Epithelial cell of proximal tubule (primary cell): Measurements from ENCODE around the gene BBS9. TPM values are rescaled to one million over a fixed set of nuclear protein-coding genes. Genes with fewer than 3 reads are reported as not detected.

Source experiments
- DNase-seq: peaks from one replicate; pipeline ENCODE4 v3.0.0-alpha.2; 2011; ENCODE audit warnings: low read depth
- H3K4me3 ChIP-seq: 2 replicates; pipeline ENCODE4 v1.5.1; 2011; ENCODE audit warnings: low read depth, mild to moderate bottlenecking, low read length
- total RNA-seq: library from RNA; depleted of rRNA; stranded (reverse); fragments of >200 nt; gene quantifications from 2 replicates; pipeline ENCODE4 v1.2.3, GENCODE V29; 2015
- TF ChIP-seq, protein P1 (sequence below): conservative IDR thresholded peaks from 2 replicates; pipeline ENCODE4 v1.5.1; 2012; ENCODE audit warnings: low read depth, mild to moderate bottlenecking, low read length

BBS9 gene
- total RNA-seq, 1 donor from 2014 or later, result 4.4 TPM

GRCh38 chr7:33357846-33358245 is 228.5 kb downstream of the BBS9 start:
- TF ChIP-seq, protein P1, sequence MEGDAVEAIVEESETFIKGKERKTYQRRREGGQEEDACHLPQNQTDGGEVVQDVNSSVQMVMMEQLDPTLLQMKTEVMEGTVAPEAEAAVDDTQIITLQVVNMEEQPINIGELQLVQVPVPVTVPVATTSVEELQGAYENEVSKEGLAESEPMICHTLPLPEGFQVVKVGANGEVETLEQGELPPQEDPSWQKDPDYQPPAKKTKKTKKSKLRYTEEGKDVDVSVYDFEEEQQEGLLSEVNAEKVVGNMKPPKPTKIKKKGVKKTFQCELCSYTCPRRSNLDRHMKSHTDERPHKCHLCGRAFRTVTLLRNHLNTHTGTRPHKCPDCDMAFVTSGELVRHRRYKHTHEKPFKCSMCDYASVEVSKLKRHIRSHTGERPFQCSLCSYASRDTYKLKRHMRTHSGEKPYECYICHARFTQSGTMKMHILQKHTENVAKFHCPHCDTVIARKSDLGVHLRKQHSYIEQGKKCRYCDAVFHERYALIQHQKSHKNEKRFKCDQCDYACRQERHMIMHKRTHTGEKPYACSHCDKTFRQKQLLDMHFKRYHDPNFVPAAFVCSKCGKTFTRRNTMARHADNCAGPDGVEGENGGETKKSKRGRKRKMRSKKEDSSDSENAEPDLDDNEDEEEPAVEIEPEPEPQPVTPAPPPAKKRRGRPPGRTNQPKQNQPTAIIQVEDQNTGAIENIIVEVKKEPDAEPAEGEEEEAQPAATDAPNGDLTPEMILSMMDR, result no peak
- DNase-seq, result no peak
- no peak overlapping the region for H3K4me3 ChIP-seq

- no peak overlapping the region for H3K4me3 ChIP-seq
- TF ChIP-seq, protein P1, result no peak
- no peak for DNase-seq
Measured at GRCh38 chr7:33369888-33370287, 240.5 kb downstream of the BBS9 start.

DNA sequence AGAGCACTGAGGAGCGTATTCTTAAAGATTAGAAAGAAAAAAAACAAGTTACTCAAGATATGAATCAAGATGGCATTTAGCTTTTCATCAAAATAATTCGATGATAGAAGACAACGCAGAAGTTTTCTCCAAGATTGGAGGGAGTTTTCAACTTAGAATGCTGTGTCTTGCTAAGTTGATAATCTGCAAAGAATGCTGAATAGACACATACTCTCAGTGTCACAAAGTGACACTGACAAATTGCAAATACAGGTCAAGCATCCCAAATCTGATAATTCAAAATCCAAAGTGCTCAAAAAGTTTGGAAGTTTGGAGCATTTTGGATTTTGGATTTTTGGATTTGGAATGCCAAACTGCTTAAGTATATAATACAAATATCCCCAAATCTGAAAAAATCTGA is 243.8 kb downstream of the BBS9 start:
- H3K4me3 ChIP-seq, result no peak overlapping the region
- DNase-seq, result no peak
- TF ChIP-seq, protein P1, result no peak

- no peak overlapping the region for H3K4me3 ChIP-seq
- TF ChIP-seq, protein P1, result no peak
- no peak for DNase-seq
Measured at GRCh38 chr7:33379891-33380525, 250.6 kb downstream of the BBS9 start.

GRCh38 chr7:33388332-33388731 is 259.0 kb downstream of the BBS9 start:
- no peak for DNase-seq
- TF ChIP-seq, protein P1, result no peak
- H3K4me3 ChIP-seq, result no peak overlapping the region

DNA sequence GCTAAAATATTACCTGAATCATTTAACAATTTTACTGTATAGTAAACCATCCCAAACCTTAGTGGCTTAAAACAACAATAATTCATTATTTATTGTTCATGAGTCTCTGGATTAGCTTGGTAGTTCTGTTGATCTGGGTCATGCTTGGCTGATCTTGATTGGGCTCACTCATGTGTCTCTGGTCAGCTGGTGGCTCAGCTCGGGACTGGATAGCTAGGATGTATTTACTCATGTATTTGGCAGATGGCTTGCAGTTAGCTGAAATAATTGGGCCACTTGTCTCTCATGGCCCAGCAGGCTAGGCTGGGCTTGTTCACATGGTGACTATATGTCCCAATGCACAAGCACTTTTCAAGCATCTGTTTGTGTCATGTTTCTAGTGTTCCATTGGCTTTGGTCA is 262.8 kb downstream of the BBS9 start:
- no peak overlapping the region for H3K4me3 ChIP-seq
- TF ChIP-seq, protein P1, result no peak
- peak; percentile 18 for DNase-seq

GRCh38 chr7:33393770-33394169 is 264.4 kb downstream of the BBS9 start:
- TF ChIP-seq, protein P1, result no peak
- H3K4me3 ChIP-seq, result no peak overlapping the region
- no peak for DNase-seq
